ENCODE measurements around the gene CEP131.

GRCh38 chr17:81147701-81148100 lies 75.1 kb downstream of the CEP131 start:
- TF ChIP-seq POLR2A (IDR thresholded peaks at IDR 0.05): no peak
- no peak for TF ChIP-seq CTCF (IDR thresholded peaks at IDR 0.05)
